Measurements from ENCODE around the gene SLC8B1. TPM values are rescaled to one million over a fixed set of nuclear protein-coding genes. Genes with fewer than 3 reads are reported as not detected.

Gene SLC8B1
- total and polyA plus RNA-seq, 4 donors: 9.9 to 23.8 (median 14.2) TPM

GRCh38 chr12:113371808-113372207 is 36.9 kb upstream of the SLC8B1 start:
- TF ChIP-seq REST (IDR thresholded peaks at IDR 0.05): no peak
- TF ChIP-seq ZBTB33 (IDR thresholded peaks at IDR 0.05): no peak
- no peak for TF ChIP-seq HNF4A (conservative IDR thresholded peaks at IDR 0.05)
- TF ChIP-seq, protein P1, sequence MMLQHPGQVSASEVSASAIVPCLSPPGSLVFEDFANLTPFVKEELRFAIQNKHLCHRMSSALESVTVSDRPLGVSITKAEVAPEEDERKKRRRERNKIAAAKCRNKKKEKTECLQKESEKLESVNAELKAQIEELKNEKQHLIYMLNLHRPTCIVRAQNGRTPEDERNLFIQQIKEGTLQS (IDR thresholded peaks at IDR 0.05): no peak
- TF ChIP-seq NR2F2 (IDR thresholded peaks at IDR 0.05): no peak
- Histone ChIP-seq H3K4me3 (ENCODE audit: low read depth in 1 of 3, low read length in 3 of 3) (no peak overlapping the region), H3K36me3 (ENCODE audit: control insufficient read depth in 4 of 4, insufficient read depth in 3 of 4, low read depth in 1 of 4, low read length in 3 of 4) (peaks cover 4 to 9% (median 8%) of the 10 kb centered on the region in 4 donors), H3K27me3 (ENCODE audit: control insufficient read depth in 4 of 4, insufficient read depth in 4 of 4, low read length in 3 of 4) (no peaks in the 10 kb centered on the region), H3K9me3 (ENCODE audit: control insufficient read depth in 4 of 4, low read length in 3 of 4) (no peaks in the 10 kb centered on the region), H3K27ac (ENCODE audit: low read depth in 1 of 2, low read length in 2 of 2) (no peak overlapping the region), H3K9ac (ENCODE audit: low read depth in 1 of 2, low read length in 2 of 2) (no peak overlapping the region), H3K4me1 (ENCODE audit: control insufficient read depth in 4 of 4, insufficient read depth in 4 of 4, low read length in 3 of 4) (no peaks in the 10 kb centered on the region)
- 95% methylated on average over 6 of the region's 6 CpGs for WGBS
- DNase-seq (ENCODE audit: low spot score): no peak

DNA sequence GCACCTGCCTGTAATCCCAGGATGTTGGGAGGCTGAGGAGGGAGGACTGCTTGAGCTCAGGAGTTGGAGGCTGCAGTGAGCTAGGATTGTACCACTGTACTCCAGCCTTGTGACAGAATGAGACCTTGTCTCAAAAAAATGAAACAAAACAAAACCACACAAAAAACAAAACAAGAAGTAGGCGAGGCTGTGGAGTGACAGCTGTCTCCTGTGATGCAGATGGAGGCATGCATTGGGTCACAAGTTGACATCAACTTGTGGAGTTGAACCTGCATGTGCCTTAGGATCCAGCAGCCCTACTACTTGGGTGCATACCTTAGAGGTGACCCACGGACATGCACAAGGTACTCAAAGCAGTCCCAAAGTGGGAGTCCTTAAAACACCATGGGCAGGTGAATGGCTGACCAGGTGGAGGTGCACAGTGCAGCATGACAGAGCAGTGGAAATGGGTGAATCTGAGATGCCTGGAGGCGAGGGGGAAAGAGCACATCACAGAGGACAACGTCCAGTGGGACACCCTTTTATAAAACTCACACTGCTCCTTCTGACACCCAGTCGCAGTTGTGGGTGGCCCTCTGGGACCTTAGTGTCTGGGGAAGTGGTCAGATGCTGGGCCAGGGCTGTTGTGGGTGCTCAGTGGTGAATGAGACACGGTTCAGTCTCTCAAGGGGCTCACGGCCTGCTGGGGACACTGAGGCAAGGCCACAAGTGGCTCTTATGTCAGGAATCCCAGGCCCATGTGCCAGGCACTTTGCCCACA is 36.2 kb upstream of the SLC8B1 start:
- Histone ChIP-seq H3K27me3 (ENCODE audit: control insufficient read depth in 4 of 4, insufficient read depth in 4 of 4, low read length in 3 of 4) (no peaks in the 10 kb centered on the region), H3K4me1 (ENCODE audit: control insufficient read depth in 4 of 4, insufficient read depth in 4 of 4, low read length in 3 of 4) (no peaks in the 10 kb centered on the region), H3K27ac (ENCODE audit: low read depth in 1 of 2, low read length in 2 of 2) (no peak overlapping the region), H3K9me3 (ENCODE audit: control insufficient read depth in 4 of 4, low read length in 3 of 4) (no peaks in the 10 kb centered on the region), H3K4me3 (ENCODE audit: low read depth in 1 of 3, low read length in 3 of 3) (no peak overlapping the region), H3K9ac (ENCODE audit: low read depth in 1 of 2, low read length in 2 of 2) (no peak overlapping the region), H3K36me3 (ENCODE audit: control insufficient read depth in 4 of 4, insufficient read depth in 3 of 4, low read depth in 1 of 4, low read length in 3 of 4) (peaks cover 0 to 9% (median 8%) of the 10 kb centered on the region in 4 donors)
- TF ChIP-seq GABPA (IDR thresholded peaks at IDR 0.05 in 1 of 2, conservative IDR thresholded peaks at IDR 0.05 in 1 of 2) (no peak), SP1 (IDR thresholded peaks at IDR 0.05) (no peak), YY1 (IDR thresholded peaks at IDR 0.05) (no peak), JUND (IDR thresholded peaks at IDR 0.05) (no peak), ZBTB33 (IDR thresholded peaks at IDR 0.05) (no peak), EGR1 (IDR thresholded peaks at IDR 0.05; ENCODE audit: low read depth in 2 of 2) (no peak), TAF1 (conservative IDR thresholded peaks at IDR 0.05) (no peak), NR2F2 (IDR thresholded peaks at IDR 0.05) (no peak), REST (IDR thresholded peaks at IDR 0.05) (no peak), RAD21 (IDR thresholded peaks at IDR 0.05) (no peak), HNF4A (conservative IDR thresholded peaks at IDR 0.05) (no peak), RXRA (IDR thresholded peaks at IDR 0.05) (no peak), FOXA1 (IDR thresholded peaks at IDR 0.05) (no peak)
- TF ChIP-seq, protein P2, sequence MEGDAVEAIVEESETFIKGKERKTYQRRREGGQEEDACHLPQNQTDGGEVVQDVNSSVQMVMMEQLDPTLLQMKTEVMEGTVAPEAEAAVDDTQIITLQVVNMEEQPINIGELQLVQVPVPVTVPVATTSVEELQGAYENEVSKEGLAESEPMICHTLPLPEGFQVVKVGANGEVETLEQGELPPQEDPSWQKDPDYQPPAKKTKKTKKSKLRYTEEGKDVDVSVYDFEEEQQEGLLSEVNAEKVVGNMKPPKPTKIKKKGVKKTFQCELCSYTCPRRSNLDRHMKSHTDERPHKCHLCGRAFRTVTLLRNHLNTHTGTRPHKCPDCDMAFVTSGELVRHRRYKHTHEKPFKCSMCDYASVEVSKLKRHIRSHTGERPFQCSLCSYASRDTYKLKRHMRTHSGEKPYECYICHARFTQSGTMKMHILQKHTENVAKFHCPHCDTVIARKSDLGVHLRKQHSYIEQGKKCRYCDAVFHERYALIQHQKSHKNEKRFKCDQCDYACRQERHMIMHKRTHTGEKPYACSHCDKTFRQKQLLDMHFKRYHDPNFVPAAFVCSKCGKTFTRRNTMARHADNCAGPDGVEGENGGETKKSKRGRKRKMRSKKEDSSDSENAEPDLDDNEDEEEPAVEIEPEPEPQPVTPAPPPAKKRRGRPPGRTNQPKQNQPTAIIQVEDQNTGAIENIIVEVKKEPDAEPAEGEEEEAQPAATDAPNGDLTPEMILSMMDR (IDR thresholded peaks at IDR 0.05; ENCODE audit: low read depth, low read length, missing input control): no peak
- TF ChIP-seq, protein P3, sequence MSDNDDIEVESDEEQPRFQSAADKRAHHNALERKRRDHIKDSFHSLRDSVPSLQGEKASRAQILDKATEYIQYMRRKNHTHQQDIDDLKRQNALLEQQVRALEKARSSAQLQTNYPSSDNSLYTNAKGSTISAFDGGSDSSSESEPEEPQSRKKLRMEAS (IDR thresholded peaks at IDR 0.05): no peak
- TF ChIP-seq, protein P1 (IDR thresholded peaks at IDR 0.05): no peak
- WGBS: 91% methylated on average over 7 of the region's 7 CpGs
- no peak for DNase-seq (ENCODE audit: low spot score)
